Activated naive CD8-positive, alpha-beta T cell treated with anti-CD3 and anti-CD28 coated beads, Interleukin-2, amount 10 ng/mL, durations not matched to agents 7 days and 5 days (primary cell): Measurements from ENCODE around the gene BPIFA3. TPM values are rescaled to one million over a fixed set of nuclear protein-coding genes. Genes with fewer than 3 reads are reported as not detected.

ENCODE experiments used
- ATAC-seq: fragments of 150-1000 bp; cut with Tn5 transposase; one replicate; pipeline ENCODE4 v1.10.0; 2021; ENCODE audit warnings: low read depth, moderate library complexity
- POLR2A ChIA-PET: fragments of 350-600 bp; sonication (Branson Sonifier 250); formaldehyde crosslinking; loops from one replicate; lab custom pipeline; 2021; ENCODE audit warnings: antibody characterized with exemption; lab: Charles Lee
- DNase-seq: peaks from one replicate; pipeline ENCODE4 v3.0.0; 2021
- H3K27ac Mint-ChIP-seq: one replicate; pipeline ENCODE4 v1.8.0; 2022; ENCODE audit warnings: mild to moderate bottlenecking, mixed read lengths
- H3K27me3 Mint-ChIP-seq: one replicate; pipeline ENCODE4 v1.8.0; 2022; ENCODE audit warnings: mild to moderate bottlenecking, moderate library complexity, mixed read lengths
- H3K36me3 Mint-ChIP-seq: one replicate; pipeline ENCODE4 v1.8.0; 2021; ENCODE audit warnings: mild to moderate bottlenecking, mixed read lengths
- H3K4me1 Mint-ChIP-seq: one replicate; pipeline ENCODE4 v1.8.0; 2021; ENCODE audit warnings: mixed read lengths
- H3K4me3 Mint-ChIP-seq: one replicate; pipeline ENCODE4 v1.8.0; 2022; ENCODE audit warnings: mild to moderate bottlenecking, moderate library complexity, mixed read lengths
- H3K9me3 Mint-ChIP-seq: one replicate; pipeline ENCODE4 v1.8.0; 2021; ENCODE audit warnings: mixed read lengths
- total RNA-seq, 2 experiments: library from RNA; stranded (reverse); gene quantifications; one replicate each; pipeline ENCODE4 v1.2.3, GENCODE V29; 2021

BPIFA3 gene
- total RNA-seq, 2 experiments from 2014 or later = not detected

GRCh38 chr20:33191484-33191883 lies 25.7 kb upstream of the BPIFA3 start:
- Mint-ChIP-seq H3K4me3 (no peak overlapping the region), H3K9me3 (no peaks in the 10 kb centered on the region), H3K36me3 (no peaks in the 10 kb centered on the region), H3K27ac (no peak overlapping the region), H3K4me1 (no peaks in the 10 kb centered on the region), H3K27me3 (peaks cover 12% of the 10 kb centered on the region)
- DNase-seq = no peak
- POLR2A ChIA-PET = no interaction called here
- no peak for ATAC-seq

GRCh38 chr20:33191955-33192354 lies 25.2 kb upstream of the BPIFA3 start:
- no peak overlapping the region for H3K4me3 Mint-ChIP-seq
- ATAC-seq (no peak), DNase-seq (no peak)
- no peaks in the 10 kb centered on the region for H3K36me3 Mint-ChIP-seq
- peaks cover 14% of the 10 kb centered on the region for H3K27me3 Mint-ChIP-seq
- no peak overlapping the region for H3K27ac Mint-ChIP-seq
- no peaks in the 10 kb centered on the region for H3K9me3 Mint-ChIP-seq
- POLR2A ChIA-PET = no interaction called here
- H3K4me1 Mint-ChIP-seq = no peaks in the 10 kb centered on the region

GRCh38 chr20:33192912-33193501 lies 24.1 kb upstream of the BPIFA3 start:
- H3K27me3 Mint-ChIP-seq = peaks cover 14% of the 10 kb centered on the region
- H3K36me3 Mint-ChIP-seq = no peaks in the 10 kb centered on the region
- H3K4me1 Mint-ChIP-seq = no peaks in the 10 kb centered on the region
- ATAC-seq = no peak
- DNase-seq = no peak
- H3K27ac Mint-ChIP-seq = no peak overlapping the region
- POLR2A ChIA-PET = no interaction called here
- no peak overlapping the region for H3K4me3 Mint-ChIP-seq
- H3K9me3 Mint-ChIP-seq = no peaks in the 10 kb centered on the region

- DNase-seq = no peak
- ATAC-seq = no peak
- H3K27me3 Mint-ChIP-seq = peaks cover 26% of the 10 kb centered on the region
- no peak overlapping the region for H3K27ac Mint-ChIP-seq
- H3K4me1 Mint-ChIP-seq = peaks cover 2% of the 10 kb centered on the region
- no peak overlapping the region for H3K4me3 Mint-ChIP-seq
- POLR2A ChIA-PET = no interaction called here
- H3K9me3 Mint-ChIP-seq = no peaks in the 10 kb centered on the region
- H3K36me3 Mint-ChIP-seq = no peaks in the 10 kb centered on the region
These were observed 18.1 kb upstream of the BPIFA3 start for GRCh38 chr20:33199026-33199425.

- H3K4me3 Mint-ChIP-seq = no peak overlapping the region
- peaks cover 34% of the 10 kb centered on the region for H3K27me3 Mint-ChIP-seq
- H3K27ac Mint-ChIP-seq = no peak overlapping the region
- no peaks in the 10 kb centered on the region for H3K9me3 Mint-ChIP-seq
- no peaks in the 10 kb centered on the region for H3K36me3 Mint-ChIP-seq
- peaks cover 2% of the 10 kb centered on the region for H3K4me1 Mint-ChIP-seq
- POLR2A ChIA-PET = no interaction called here
- ATAC-seq (no peak), DNase-seq (no peak)
These were observed 14.7 kb upstream of the BPIFA3 start for GRCh38 chr20:33202451-33202850.

- no peaks in the 10 kb centered on the region for H3K4me1 Mint-ChIP-seq
- DNase-seq (no peak), ATAC-seq (no peak)
- H3K9me3 Mint-ChIP-seq = no peaks in the 10 kb centered on the region
- H3K36me3 Mint-ChIP-seq = no peaks in the 10 kb centered on the region
- H3K27ac Mint-ChIP-seq = no peak overlapping the region
- H3K27me3 Mint-ChIP-seq = peaks cover 37% of the 10 kb centered on the region
- POLR2A ChIA-PET = no interaction called here
- no peak overlapping the region for H3K4me3 Mint-ChIP-seq
These were observed 13.7 kb upstream of the BPIFA3 start for GRCh38 chr20:33203444-33203843.

GRCh38 chr20:33209789-33210188 lies 7.4 kb upstream of the BPIFA3 start:
- POLR2A ChIA-PET = no interaction called here
- Mint-ChIP-seq H3K27ac (no peak overlapping the region), H3K27me3 (peaks cover 35% of the 10 kb centered on the region), H3K9me3 (no peaks in the 10 kb centered on the region), H3K36me3 (no peaks in the 10 kb centered on the region), H3K4me3 (no peak overlapping the region), H3K4me1 (peaks cover 2% of the 10 kb centered on the region)
- peak; percentile 47 for ATAC-seq
- peak; percentile 56 for DNase-seq

DNA sequence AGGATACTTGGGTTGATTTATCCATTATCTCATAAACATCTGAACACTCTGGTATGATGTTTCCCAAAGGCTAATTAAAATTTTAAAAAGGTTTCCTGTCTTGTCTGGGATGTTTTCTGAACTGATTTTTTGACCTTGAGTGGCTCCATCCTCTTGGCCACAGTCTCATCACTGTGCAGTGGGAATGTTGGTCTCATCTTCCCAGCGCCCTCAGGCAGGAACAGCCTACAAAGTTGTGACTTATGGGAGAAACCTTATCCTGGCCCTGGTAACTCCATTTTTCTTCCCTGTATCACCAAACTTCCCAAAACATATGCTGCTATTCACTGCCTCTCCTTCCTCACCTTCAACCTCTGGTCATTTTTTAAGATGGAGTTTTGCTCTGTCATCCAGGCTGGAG lies 6.8 kb upstream of the BPIFA3 start:
- ATAC-seq = no peak
- Mint-ChIP-seq H3K36me3 (no peaks in the 10 kb centered on the region), H3K9me3 (no peaks in the 10 kb centered on the region), H3K27me3 (peaks cover 33% of the 10 kb centered on the region), H3K4me3 (no peak overlapping the region), H3K27ac (no peak overlapping the region), H3K4me1 (peaks cover 2% of the 10 kb centered on the region)
- no peak for DNase-seq
- POLR2A ChIA-PET = interaction anchor here (0.7 kb wide), 1 partner anchor 115 kb away, joined by 4 read pairs; no protein-coding TSS in a partner anchor

GRCh38 chr20:33211817-33212424 lies 5.2 kb upstream of the BPIFA3 start:
- DNase-seq = no peak
- H3K27me3 Mint-ChIP-seq = peaks cover 34% of the 10 kb centered on the region
- no peak overlapping the region for H3K4me3 Mint-ChIP-seq
- H3K27ac Mint-ChIP-seq = no peak overlapping the region
- peaks cover 2% of the 10 kb centered on the region for H3K4me1 Mint-ChIP-seq
- H3K36me3 Mint-ChIP-seq = no peaks in the 10 kb centered on the region
- POLR2A ChIA-PET = no interaction called here
- peak; percentile 42 for ATAC-seq
- no peaks in the 10 kb centered on the region for H3K9me3 Mint-ChIP-seq

DNA sequence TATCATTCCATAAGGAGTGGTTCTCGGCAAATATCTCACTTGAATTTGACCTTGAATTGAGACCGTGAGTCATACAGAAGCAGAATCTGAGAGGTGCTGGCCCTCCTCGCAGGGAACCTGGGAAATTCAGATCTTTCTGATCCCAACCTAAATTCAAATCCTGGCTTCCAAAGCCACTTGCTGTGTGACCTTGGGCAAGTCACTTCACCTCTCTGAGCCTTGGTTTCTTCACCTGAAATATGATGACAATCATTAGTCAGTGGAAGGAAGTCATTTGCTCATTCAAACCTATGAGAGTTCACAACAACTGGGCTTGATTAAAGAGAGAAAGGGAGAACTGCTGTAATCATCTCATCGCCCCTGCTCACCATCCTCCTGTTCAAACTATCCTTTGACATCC lies 7.2 kb downstream of the BPIFA3 start:
- POLR2A ChIA-PET = interaction anchor here (0.8 kb wide), 1 partner anchor 12 kb away, joined by 3 read pairs; no protein-coding TSS in a partner anchor
- ATAC-seq (no peak), DNase-seq (no peak)
- Mint-ChIP-seq H3K36me3 (peaks cover 2% of the 10 kb centered on the region), H3K4me1 (peaks cover 7% of the 10 kb centered on the region), H3K27ac (no peak overlapping the region), H3K4me3 (no peak overlapping the region), H3K27me3 (peaks cover 38% of the 10 kb centered on the region), H3K9me3 (peaks cover 2% of the 10 kb centered on the region)

- Mint-ChIP-seq H3K9me3 (peaks cover 2% of the 10 kb centered on the region), H3K4me1 (peaks cover 38% of the 10 kb centered on the region), H3K4me3 (peak overlapping the region; percentile 64), H3K27ac (peak overlapping the region; percentile 94), H3K27me3 (peaks cover 19% of the 10 kb centered on the region), H3K36me3 (peaks cover 2% of the 10 kb centered on the region)
- ATAC-seq (peak; percentile 86), DNase-seq (peak; percentile 61)
- POLR2A ChIA-PET = interaction anchor here (0.9 to 1.8 kb wide), 3 partner anchors 32 to 262 kb away, joined by 3 to 4 read pairs (median 3); no protein-coding TSS in a partner anchor
These were observed 12.7 kb downstream of the BPIFA3 start for GRCh38 chr20:33229843-33230242.

DNA sequence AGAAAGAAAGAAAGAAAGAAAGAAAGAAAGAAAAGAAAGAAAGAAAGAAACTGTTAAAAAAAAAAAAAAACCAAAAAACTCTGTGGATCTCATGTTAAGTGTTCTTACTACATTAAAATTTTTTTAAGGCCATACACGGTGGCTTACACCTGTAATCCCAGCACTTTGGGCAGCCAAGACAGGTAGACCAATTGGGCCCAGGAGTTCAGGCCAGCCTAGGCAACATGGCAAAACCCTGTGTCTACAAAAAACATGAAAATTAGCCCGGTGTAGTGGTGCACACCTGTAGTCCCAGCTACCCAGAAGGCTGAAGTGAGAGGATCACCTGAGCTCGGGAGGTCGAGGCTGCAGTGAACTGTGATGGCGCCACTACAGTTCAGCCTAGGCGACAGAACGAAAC lies 14.1 kb downstream of the BPIFA3 start:
- Mint-ChIP-seq H3K27me3 (peaks cover 18% of the 10 kb centered on the region), H3K9me3 (no peaks in the 10 kb centered on the region), H3K27ac (peak overlapping the region; percentile 86), H3K4me1 (peaks cover 36% of the 10 kb centered on the region), H3K36me3 (no peaks in the 10 kb centered on the region), H3K4me3 (no peak overlapping the region)
- POLR2A ChIA-PET = interaction anchor here (0.7 kb wide), 1 partner anchor 19 kb away, joined by 3 read pairs; no protein-coding TSS in a partner anchor
- ATAC-seq (no peak), DNase-seq (no peak)

- POLR2A ChIA-PET = no interaction called here
- H3K9me3 Mint-ChIP-seq = no peaks in the 10 kb centered on the region
- DNase-seq = peak; percentile 36
- H3K27ac Mint-ChIP-seq = peak overlapping the region; percentile 86
- H3K36me3 Mint-ChIP-seq = no peaks in the 10 kb centered on the region
- H3K27me3 Mint-ChIP-seq = peaks cover 17% of the 10 kb centered on the region
- ATAC-seq = peak; percentile 54
- H3K4me1 Mint-ChIP-seq = peaks cover 36% of the 10 kb centered on the region
- H3K4me3 Mint-ChIP-seq = peak overlapping the region; percentile 29
These were observed 15.4 kb downstream of the BPIFA3 start for GRCh38 chr20:33232486-33233072.
